Ectodermal cell (in vitro differentiated cells): ENCODE results near the gene SND1.

Experiments
- H3K27ac ChIP-seq: 2 replicates; pipeline ENCODE4 v1.7.0; 2013; ENCODE audit warnings: mild to moderate bottlenecking, low read depth, low read length; ENCODE audit not compliant: insufficient read depth, poor library complexity, severe bottlenecking
- H3K27me3 ChIP-seq: 2 replicates; pipeline ENCODE4 v1.7.0; 2013; ENCODE audit warnings: mild to moderate bottlenecking, low read length; ENCODE audit not compliant: insufficient read depth, control insufficient read depth, poor library complexity, severe bottlenecking
- H3K36me3 ChIP-seq: one replicate; pipeline ENCODE4 v1.7.0; 2013; ENCODE audit warnings: low read length; ENCODE audit not compliant: control insufficient read depth, insufficient read depth
- H3K4me1 ChIP-seq: one replicate; pipeline ENCODE4 v1.7.0; 2013; ENCODE audit warnings: low read length; ENCODE audit not compliant: control insufficient read depth, insufficient read depth
- H3K4me3 ChIP-seq: 2 replicates; pipeline ENCODE4 v1.7.0; 2013; ENCODE audit warnings: low read depth, low read length, control low read depth; ENCODE audit not compliant: insufficient read depth
- H3K9me3 ChIP-seq: 2 replicates; pipeline ENCODE4 v1.7.0; 2013; ENCODE audit warnings: mild to moderate bottlenecking, low read length, moderate library complexity; ENCODE audit not compliant: control insufficient read depth
- WGBS, 2 experiments: methylation state at CpG; one replicate each; pipeline ENCODE4 v1.1.7; 2013; ENCODE audit warnings: missing lambda C conversion rate in 2 of 2; 5-methylcytosine and 5-hydroxymethylcytosine counted together

Gene SND1

GRCh38 chr7:127682140-127682539 is 30.1 kb downstream of the SND1 start:
- Histone ChIP-seq H3K9me3 (no peaks in the 10 kb centered on the region), H3K36me3 (peaks cover 6% of the 10 kb centered on the region), H3K4me1 (peaks cover 12% of the 10 kb centered on the region), H3K4me3 (no peak overlapping the region), H3K27ac (no peak overlapping the region), H3K27me3 (no peaks in the 10 kb centered on the region)
- 76 to 77% methylated on average over 2 of the region's 2 CpGs for WGBS, 2 experiments

- Histone ChIP-seq H3K9me3 (no peaks in the 10 kb centered on the region), H3K27me3 (no peaks in the 10 kb centered on the region), H3K4me3 (no peak overlapping the region), H3K4me1 (peaks cover 12% of the 10 kb centered on the region), H3K27ac (no peak overlapping the region), H3K36me3 (peaks cover 11% of the 10 kb centered on the region)
- 53 to 57% methylated on average over 4 of the region's 4 CpGs for WGBS, 2 experiments
Observed at GRCh38 chr7:127683776-127684681, 32.0 kb downstream of the SND1 start.

GRCh38 chr7:127689194-127689772 is 37.3 kb downstream of the SND1 start:
- peaks cover 14% of the 10 kb centered on the region for H3K36me3 ChIP-seq
- peaks cover 2% of the 10 kb centered on the region for H3K4me1 ChIP-seq
- 93% methylated on average over 1 of the region's 1 CpG; no CpG with 5 or more reads in 1 of the 2 experiments for WGBS, 2 experiments
- H3K27ac ChIP-seq = no peak overlapping the region
- no peaks in the 10 kb centered on the region for H3K9me3 ChIP-seq
- H3K27me3 ChIP-seq = no peaks in the 10 kb centered on the region
- H3K4me3 ChIP-seq = no peak overlapping the region

GRCh38 chr7:127690337-127690736 is 38.3 kb downstream of the SND1 start:
- 85 to 94% methylated on average over 3 of the region's 3 CpGs for WGBS, 2 experiments

GRCh38 chr7:127690806-127691205 is 38.8 kb downstream of the SND1 start:
- no peaks in the 10 kb centered on the region for H3K27me3 ChIP-seq
- WGBS, 2 experiments = 79 to 81% methylated on average over 2 of the region's 3 CpGs
- no peaks in the 10 kb centered on the region for H3K9me3 ChIP-seq
- no peaks in the 10 kb centered on the region for H3K4me1 ChIP-seq
- H3K36me3 ChIP-seq = peaks cover 26% of the 10 kb centered on the region
- no peak overlapping the region for H3K4me3 ChIP-seq
- no peak overlapping the region for H3K27ac ChIP-seq

More at GRCh38 chr7:127690337-127690736, 38.3 kb downstream of the SND1 start:
- no peaks in the 10 kb centered on the region for H3K9me3 ChIP-seq
- H3K36me3 ChIP-seq = peaks cover 22% of the 10 kb centered on the region
- H3K27ac ChIP-seq = no peak overlapping the region
- H3K4me3 ChIP-seq = no peak overlapping the region
- no peaks in the 10 kb centered on the region for H3K4me1 ChIP-seq
- no peaks in the 10 kb centered on the region for H3K27me3 ChIP-seq

GRCh38 chr7:127692200-127692599 is 40.2 kb downstream of the SND1 start:
- WGBS, 2 experiments = 88 to 98% methylated on average over 1 of the region's 1 CpG

GRCh38 chr7:127699853-127700252 is 47.9 kb downstream of the SND1 start:
- Histone ChIP-seq H3K36me3 (peaks cover 25% of the 10 kb centered on the region), H3K27me3 (no peaks in the 10 kb centered on the region), H3K4me1 (no peaks in the 10 kb centered on the region), H3K27ac (no peak overlapping the region), H3K9me3 (no peaks in the 10 kb centered on the region), H3K4me3 (no peak overlapping the region)
- WGBS, 2 experiments = 100% methylated on average over 2 of the region's 2 CpGs

More at GRCh38 chr7:127692200-127692599, 40.2 kb downstream of the SND1 start:
- no peaks in the 10 kb centered on the region for H3K27me3 ChIP-seq
- H3K4me1 ChIP-seq = no peaks in the 10 kb centered on the region
- H3K4me3 ChIP-seq = no peak overlapping the region
- H3K36me3 ChIP-seq = peaks cover 21% of the 10 kb centered on the region
- no peak overlapping the region for H3K27ac ChIP-seq
- H3K9me3 ChIP-seq = no peaks in the 10 kb centered on the region

GRCh38 chr7:127702052-127702652 is 50.2 kb downstream of the SND1 start:
- H3K27me3 ChIP-seq = no peaks in the 10 kb centered on the region
- no peaks in the 10 kb centered on the region for H3K9me3 ChIP-seq
- no peak overlapping the region for H3K4me3 ChIP-seq
- H3K36me3 ChIP-seq = peaks cover 16% of the 10 kb centered on the region
- 95 to 98% methylated on average over 5 to 6 of the region's 6 CpGs for WGBS, 2 experiments
- H3K27ac ChIP-seq = no peak overlapping the region
- H3K4me1 ChIP-seq = no peaks in the 10 kb centered on the region

GRCh38 chr7:127702938-127703337 is 50.9 kb downstream of the SND1 start:
- H3K36me3 ChIP-seq = peaks cover 21% of the 10 kb centered on the region
- no peak overlapping the region for H3K27ac ChIP-seq
- no peak overlapping the region for H3K4me3 ChIP-seq
- WGBS, 2 experiments = 95 to 96% methylated on average over 7 of the region's 7 CpGs
- H3K9me3 ChIP-seq = no peaks in the 10 kb centered on the region
- no peaks in the 10 kb centered on the region for H3K4me1 ChIP-seq
- no peaks in the 10 kb centered on the region for H3K27me3 ChIP-seq

- H3K27me3 ChIP-seq = no peaks in the 10 kb centered on the region
- H3K9me3 ChIP-seq = no peaks in the 10 kb centered on the region
- H3K27ac ChIP-seq = no peak overlapping the region
- H3K4me1 ChIP-seq = no peaks in the 10 kb centered on the region
- WGBS, 2 experiments = 83 to 100% methylated on average over 1 of the region's 1 CpG
- H3K4me3 ChIP-seq = no peak overlapping the region
- H3K36me3 ChIP-seq = peaks cover 16% of the 10 kb centered on the region
Observed at GRCh38 chr7:127704211-127704610, 52.2 kb downstream of the SND1 start.
